HUES6 (cell line): ENCODE results near the gene CPHXL2.
A peak's percentile ranks its signal among the peaks of the same experiment; 100 is the strongest.

Experiments used
- H3K27ac ChIP-seq: 2 replicates; pipeline ENCODE4 v1.7.0; 2013; ENCODE audit warnings: low read depth, mild to moderate bottlenecking, low read length, inconsistent platforms
- H3K27me3 ChIP-seq: 2 replicates; pipeline ENCODE4 v1.6.1; 2013; ENCODE audit warnings: low read length; ENCODE audit not compliant: control insufficient read depth, insufficient read depth
- H3K36me3 ChIP-seq: 2 replicates; pipeline ENCODE4 v1.6.1; 2013; ENCODE audit warnings: low read length; ENCODE audit not compliant: control insufficient read depth, insufficient read depth
- H3K4me1 ChIP-seq: 2 replicates; pipeline ENCODE4 v1.6.1; 2013; ENCODE audit warnings: low read length; ENCODE audit not compliant: control insufficient read depth, insufficient read depth
- H3K4me3 ChIP-seq: 2 replicates; pipeline ENCODE4 v1.5.1; 2013; ENCODE audit warnings: low read depth, low read length
- H3K9ac ChIP-seq: one replicate; pipeline ENCODE4 v1.6.1; 2013; ENCODE audit warnings: mild to moderate bottlenecking, low read length
- H3K9me3 ChIP-seq: 2 replicates; pipeline ENCODE4 v1.6.1; 2013; ENCODE audit warnings: low read depth, low read length; ENCODE audit not compliant: control insufficient read depth, insufficient read depth

The CPHXL2 gene

DNA sequence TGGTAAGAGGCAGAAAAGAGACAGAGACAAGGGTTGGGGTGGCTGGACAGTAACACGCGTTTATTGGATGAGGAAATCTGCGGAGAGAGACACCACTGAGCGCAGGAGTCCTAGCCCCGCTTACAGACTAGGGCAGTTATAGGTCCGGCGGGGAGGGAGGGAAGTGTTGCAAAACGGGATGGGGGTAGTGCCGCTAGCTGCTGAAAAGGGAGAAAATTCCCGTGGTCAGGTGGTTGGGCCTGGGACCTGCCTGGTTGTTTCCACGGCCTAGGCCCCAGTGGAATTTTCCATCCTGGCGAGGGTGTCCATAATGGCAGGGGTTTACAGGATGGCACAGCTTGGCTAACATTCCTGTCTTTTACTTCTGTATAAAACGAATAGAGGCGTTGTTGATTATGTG lies 5.5 kb upstream of the CPHXL2 start:
- no peak overlapping the region for H3K4me3 ChIP-seq
- H3K9me3 ChIP-seq = peaks cover 41% of the 10 kb centered on the region
- H3K36me3 ChIP-seq = no peaks in the 10 kb centered on the region
- H3K4me1 ChIP-seq = no peaks in the 10 kb centered on the region
- no peaks in the 10 kb centered on the region for H3K27me3 ChIP-seq
- H3K27ac ChIP-seq = no peak overlapping the region
- H3K9ac ChIP-seq = no peak overlapping the region

- Histone ChIP-seq H3K27me3 (no peaks in the 10 kb centered on the region), H3K27ac (no peak overlapping the region), H3K9ac (no peak overlapping the region), H3K4me3 (no peak overlapping the region), H3K9me3 (peaks cover 23% of the 10 kb centered on the region), H3K36me3 (no peaks in the 10 kb centered on the region), H3K4me1 (no peaks in the 10 kb centered on the region)
These were observed 2.6 kb upstream of the CPHXL2 start for GRCh38 chr16:75679366-75679765.

GRCh38 chr16:75667503-75667902 lies 9.3 kb downstream of the CPHXL2 start:
- Histone ChIP-seq H3K27ac (no peak overlapping the region), H3K9ac (no peak overlapping the region), H3K27me3 (no peaks in the 10 kb centered on the region), H3K4me3 (no peak overlapping the region), H3K9me3 (no peaks in the 10 kb centered on the region), H3K36me3 (no peaks in the 10 kb centered on the region), H3K4me1 (no peaks in the 10 kb centered on the region)

- Histone ChIP-seq H3K4me1 (no peaks in the 10 kb centered on the region), H3K27ac (no peak overlapping the region), H3K4me3 (no peak overlapping the region), H3K9me3 (no peaks in the 10 kb centered on the region), H3K27me3 (no peaks in the 10 kb centered on the region), H3K36me3 (peaks cover 29% of the 10 kb centered on the region), H3K9ac (no peak overlapping the region)
These were observed 16.0 kb downstream of the CPHXL2 start for GRCh38 chr16:75660726-75661302.

GRCh38 chr16:75660321-75660720 lies 16.5 kb downstream of the CPHXL2 start:
- H3K9me3 ChIP-seq = no peaks in the 10 kb centered on the region
- no peak overlapping the region for H3K4me3 ChIP-seq
- H3K36me3 ChIP-seq = peaks cover 34% of the 10 kb centered on the region
- no peak overlapping the region for H3K9ac ChIP-seq
- no peak overlapping the region for H3K27ac ChIP-seq
- no peaks in the 10 kb centered on the region for H3K27me3 ChIP-seq
- H3K4me1 ChIP-seq = no peaks in the 10 kb centered on the region

DNA sequence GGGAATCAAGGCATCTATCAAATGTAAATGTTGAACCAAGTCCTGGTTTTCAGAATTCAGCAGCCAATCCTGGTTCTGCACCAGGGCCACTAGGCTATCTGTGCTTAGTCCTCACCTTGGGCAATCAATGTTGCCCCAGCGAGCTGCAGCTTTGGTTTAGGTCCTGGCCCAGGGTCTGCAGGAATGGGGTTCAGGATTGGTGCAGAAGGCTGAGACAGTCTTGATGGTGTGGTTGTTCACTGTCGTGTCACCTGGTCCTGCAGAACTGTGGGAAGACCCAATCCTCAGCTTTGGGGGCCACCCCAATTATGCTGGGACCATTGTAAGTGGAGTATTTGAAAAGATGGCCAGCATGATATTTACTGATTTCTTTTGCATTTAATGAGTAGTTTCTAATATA lies 18.6 kb downstream of the CPHXL2 start:
- Histone ChIP-seq H3K9ac (no peak overlapping the region), H3K4me3 (no peak overlapping the region), H3K36me3 (peaks cover 47% of the 10 kb centered on the region), H3K27me3 (no peaks in the 10 kb centered on the region), H3K4me1 (no peaks in the 10 kb centered on the region), H3K9me3 (no peaks in the 10 kb centered on the region), H3K27ac (no peak overlapping the region)

DNA sequence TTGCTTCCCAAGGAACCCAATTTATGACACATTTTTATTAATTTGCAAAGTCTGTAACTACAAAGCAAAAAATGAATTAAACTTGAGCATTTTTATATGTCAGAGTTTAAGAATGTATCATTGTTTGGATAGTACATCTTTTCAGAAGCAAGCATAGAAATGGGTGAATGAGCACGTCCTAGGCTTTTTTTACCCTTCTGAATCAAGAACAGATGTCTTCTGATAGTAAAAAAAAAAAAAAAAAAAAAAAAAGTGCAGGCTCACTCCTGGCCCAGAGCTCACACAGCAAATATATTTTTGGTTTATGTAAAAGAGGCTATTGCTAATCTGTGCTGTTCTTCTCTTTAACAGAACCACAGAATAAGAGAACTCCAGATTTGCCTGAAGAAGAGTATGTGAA lies 22.9 kb downstream of the CPHXL2 start:
- Histone ChIP-seq H3K27me3 (no peaks in the 10 kb centered on the region), H3K4me3 (no peak overlapping the region), H3K9me3 (no peaks in the 10 kb centered on the region), H3K27ac (no peak overlapping the region), H3K36me3 (peaks cover 47% of the 10 kb centered on the region), H3K4me1 (peaks cover 8% of the 10 kb centered on the region), H3K9ac (no peak overlapping the region)

DNA sequence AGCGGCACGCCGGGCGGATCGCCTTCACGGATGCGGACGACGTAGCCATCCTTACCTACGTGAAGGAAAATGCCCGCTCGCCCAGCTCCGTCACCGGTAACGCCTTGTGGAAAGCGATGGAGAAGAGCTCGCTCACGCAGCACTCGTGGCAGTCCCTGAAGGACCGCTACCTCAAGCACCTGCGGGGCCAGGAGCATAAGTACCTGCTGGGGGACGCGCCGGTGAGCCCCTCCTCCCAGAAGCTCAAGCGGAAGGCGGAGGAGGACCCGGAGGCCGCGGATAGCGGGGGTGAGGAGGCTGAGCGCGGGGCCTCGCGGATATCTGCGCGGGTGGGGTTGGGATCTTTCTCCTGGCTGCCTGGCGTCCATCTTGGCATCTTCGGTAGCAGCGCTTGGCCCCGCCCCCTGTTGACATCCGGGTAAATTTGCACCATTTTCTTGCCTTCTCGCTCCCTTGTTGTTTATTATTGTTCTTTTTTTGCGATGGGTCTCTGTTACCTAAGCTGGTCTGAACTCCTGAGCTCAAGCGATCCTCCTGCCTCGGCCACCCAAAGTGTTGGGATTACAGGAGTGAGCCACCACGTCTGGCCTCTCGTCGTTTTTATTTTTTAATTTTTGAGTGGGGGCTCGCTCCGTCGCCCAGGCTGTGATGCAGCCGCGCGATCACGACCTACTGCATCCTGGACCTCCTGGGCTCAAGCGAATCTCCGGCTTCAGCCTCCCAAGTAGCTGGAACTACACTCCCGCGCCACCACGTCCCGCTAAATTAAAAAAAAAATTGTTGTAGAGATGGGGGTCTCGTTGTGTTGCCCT lies 28.3 kb downstream of the CPHXL2 start:
- Histone ChIP-seq H3K4me1 (peaks cover 11% of the 10 kb centered on the region), H3K4me3 (peak overlapping the region; percentile 91), H3K27ac (peak overlapping the region; percentile 80; the same call in 1 of the 2 replicates), H3K9ac (peak overlapping the region; percentile 92), H3K9me3 (no peaks in the 10 kb centered on the region), H3K36me3 (peaks cover 21% of the 10 kb centered on the region), H3K27me3 (no peaks in the 10 kb centered on the region)

DNA sequence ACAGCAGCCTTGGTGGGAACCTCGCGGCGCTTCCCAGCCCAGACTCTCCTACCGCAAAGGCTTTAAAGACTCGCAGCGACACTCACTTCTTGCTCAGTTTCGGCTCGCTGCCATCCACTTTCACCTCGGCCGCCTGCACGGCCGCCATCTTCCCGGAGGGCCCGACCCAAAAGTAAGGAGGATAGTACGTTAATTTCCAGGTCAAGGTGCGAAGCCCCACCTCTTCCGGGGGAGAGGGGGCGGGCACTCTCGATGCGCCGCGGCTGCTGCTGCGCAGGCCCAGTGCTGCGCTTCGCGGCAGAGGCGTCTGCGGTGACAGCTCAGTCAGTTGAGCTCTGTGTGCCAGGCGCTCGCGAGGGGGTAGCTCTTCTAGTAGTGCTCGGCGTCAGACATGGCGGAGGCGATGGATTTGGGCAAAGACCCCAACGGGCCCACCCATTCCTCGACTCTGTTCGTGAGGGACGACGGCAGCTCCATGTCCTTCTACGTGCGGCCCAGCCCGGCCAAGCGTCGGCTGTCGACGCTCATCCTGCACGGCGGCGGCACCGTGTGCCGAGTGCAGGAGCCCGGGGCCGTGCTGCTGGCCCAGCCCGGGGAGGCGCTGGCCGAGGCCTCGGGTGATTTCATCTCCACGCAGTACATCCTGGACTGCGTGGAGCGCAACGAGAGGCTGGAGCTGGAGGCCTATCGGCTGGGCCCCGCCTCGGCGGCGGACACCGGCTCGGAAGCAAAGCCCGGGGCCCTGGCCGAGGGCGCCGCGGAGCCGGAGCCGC lies 29.1 kb downstream of the CPHXL2 start, which contains the start of the genes KARS1 and TERF2IP:
TSS of gene KARS1 (minus strand) at position 174 of the 773 bp plus-strand sequence. CDS start at position 148, 26 bp downstream.
TSS of gene TERF2IP (plus strand) at position 282 of the 773 bp plus-strand sequence. CDS start at position 392, 110 bp downstream.
- peak within 1 kb of the TSS; percentile 91 for H3K4me3 ChIP-seq
- H3K27me3 ChIP-seq = no peaks in the 10 kb centered on the region
- H3K36me3 ChIP-seq = peaks cover 25% of the 10 kb centered on the region
- no peaks in the 10 kb centered on the region for H3K9me3 ChIP-seq
- H3K9ac ChIP-seq = peak within 1 kb of the TSS; percentile 95
- peak within 1 kb of the TSS; percentile 80 for H3K27ac ChIP-seq
- peaks cover 11% of the 10 kb centered on the region for H3K4me1 ChIP-seq

GRCh38 chr16:75647112-75647491 lies 29.7 kb downstream of the CPHXL2 start:
- H3K9me3 ChIP-seq = no peaks in the 10 kb centered on the region
- H3K9ac ChIP-seq = peak overlapping the region; percentile 95
- peak overlapping the region; percentile 79 for H3K27ac ChIP-seq
- peaks cover 11% of the 10 kb centered on the region for H3K4me1 ChIP-seq
- peaks cover 30% of the 10 kb centered on the region for H3K36me3 ChIP-seq
- no peaks in the 10 kb centered on the region for H3K27me3 ChIP-seq
- peak overlapping the region; percentile 91 for H3K4me3 ChIP-seq
